ENCODE data around the gene PRIMA1. TPM values are rescaled to one million over a fixed set of nuclear protein-coding genes. Genes with fewer than 3 reads are reported as not detected.

PRIMA1 gene
- polyA plus RNA-seq, 3 donors: not detected

- Mint-ChIP-seq H3K27ac (no peak overlapping the region), H3K36me3 (no peaks in the 10 kb centered on the region), H3K4me1 (no peaks in the 10 kb centered on the region), H3K27me3 (ENCODE audit: low read depth in 3 of 3) (peaks cover 2 to 4% (median 3%) of the 10 kb centered on the region in 3 donors), H3K9me3 (peaks cover 7 to 23% (median 13%) of the 10 kb centered on the region in 7 donors), H3K4me3 (peak overlapping the region in 1 of 2 donors; percentile 51)
- H3K4me2 ChIP-seq (replicated peaks; ENCODE audit: extremely low read depth, low read length, poor library complexity, severe bottlenecking): no peak overlapping the region
- H4K20me1 ChIP-seq (ENCODE audit: insufficient read depth, low read length): no peaks in the 10 kb centered on the region
- DNase-seq: no peak
- no peaks in the 10 kb centered on the region for H3K27me3 ChIP-seq (ENCODE audit: control insufficient read depth in 2 of 2, insufficient read depth in 2 of 2, low read length in 2 of 2)
- H3K4me1 ChIP-seq (ENCODE audit: control insufficient read depth in 1 of 2, insufficient read depth in 2 of 2, low read length in 2 of 2): no peaks in the 10 kb centered on the region
- 95% methylated on average over 7 of the region's 10 CpGs for WGBS (ENCODE audit: insufficient coverage)
- no peak overlapping the region for H3K9ac ChIP-seq (ENCODE audit: insufficient read depth, low read length, poor library complexity, severe bottlenecking)
- H3K4me3 ChIP-seq (replicated peaks in 1 of 3; ENCODE audit: low read depth in 2 of 3, low read length in 3 of 3): no peak overlapping the region
- intact Hi-C loops (cut with micrococcal nuclease): no loop called here
- TF ChIP-seq CTCF (IDR thresholded peaks at IDR 0.05): no peak
- H3K9me3 ChIP-seq (replicated peaks in 1 of 2; ENCODE audit: control insufficient read depth in 1 of 2, insufficient read depth in 1 of 2, low read length in 2 of 2): peaks cover 0 to 8% of the 10 kb centered on the region in 2 donors
- no peak overlapping the region for H3K27ac ChIP-seq (ENCODE audit: low read depth in 1 of 2, low read length in 2 of 2)
- no peak overlapping the region for H2AFZ ChIP-seq (ENCODE audit: insufficient read depth, low read depth, low read length, poor library complexity, severe bottlenecking)
- H3K79me2 ChIP-seq (ENCODE audit: insufficient read depth, low read length): no peaks in the 10 kb centered on the region
- no peaks in the 10 kb centered on the region for H3K36me3 ChIP-seq (replicated peaks in 1 of 2; ENCODE audit: control insufficient read depth in 1 of 2, insufficient read depth in 2 of 2, low read length in 2 of 2)
Observed at GRCh38 chr14:93818857-93819256, 30.6 kb upstream of the PRIMA1 start.

GRCh38 chr14:93811676-93812075 lies 23.4 kb upstream of the PRIMA1 start:
- no peaks in the 10 kb centered on the region for H3K4me1 Mint-ChIP-seq
- no peaks in the 10 kb centered on the region for H3K36me3 Mint-ChIP-seq
- H3K4me2 ChIP-seq (replicated peaks; ENCODE audit: extremely low read depth, low read length, poor library complexity, severe bottlenecking): no peak overlapping the region
- H3K27me3 ChIP-seq (ENCODE audit: control insufficient read depth in 2 of 2, insufficient read depth in 2 of 2, low read length in 2 of 2): no peaks in the 10 kb centered on the region
- H3K27ac ChIP-seq (ENCODE audit: low read depth in 1 of 2, low read length in 2 of 2): no peak overlapping the region
- H3K4me1 ChIP-seq (ENCODE audit: control insufficient read depth in 1 of 2, insufficient read depth in 2 of 2, low read length in 2 of 2): no peaks in the 10 kb centered on the region
- 91% methylated on average over 7 of the region's 8 CpGs for WGBS (ENCODE audit: insufficient coverage)
- no peak overlapping the region for H3K4me3 ChIP-seq (replicated peaks in 1 of 3; ENCODE audit: low read depth in 2 of 3, low read length in 3 of 3)
- no peak overlapping the region for H2AFZ ChIP-seq (ENCODE audit: insufficient read depth, low read depth, low read length, poor library complexity, severe bottlenecking)
- no peak overlapping the region for H3K9ac ChIP-seq (ENCODE audit: insufficient read depth, low read length, poor library complexity, severe bottlenecking)
- no peak for TF ChIP-seq CTCF (IDR thresholded peaks at IDR 0.05)
- H3K4me3 Mint-ChIP-seq: no peak overlapping the region
- H3K36me3 ChIP-seq (replicated peaks in 1 of 2; ENCODE audit: control insufficient read depth in 1 of 2, insufficient read depth in 2 of 2, low read length in 2 of 2): no peaks in the 10 kb centered on the region
- no peaks in the 10 kb centered on the region for H3K79me2 ChIP-seq (ENCODE audit: insufficient read depth, low read length)
- intact Hi-C loops (cut with micrococcal nuclease): no loop called here
- peaks cover 12 to 45% (median 30%) of the 10 kb centered on the region in 7 donors for H3K9me3 Mint-ChIP-seq
- H3K9me3 ChIP-seq (replicated peaks in 1 of 2; ENCODE audit: control insufficient read depth in 1 of 2, insufficient read depth in 1 of 2, low read length in 2 of 2): peaks cover 19 to 27% of the 10 kb centered on the region in 2 donors
- no peak overlapping the region for H3K27ac Mint-ChIP-seq
- H4K20me1 ChIP-seq (ENCODE audit: insufficient read depth, low read length): no peaks in the 10 kb centered on the region
- DNase-seq: no peak
- peaks cover 2 to 3% (median 2%) of the 10 kb centered on the region in 3 donors for H3K27me3 Mint-ChIP-seq (ENCODE audit: low read depth in 3 of 3)
